LNCAP (cell line): Measurements from ENCODE around the gene LEUTX.

Experiments used
- CTCF ChIP-seq: fragments of 450-650 bp; IDR thresholded peaks from 2 replicates; pipeline ENCODE4 v1.5.1; 2017; ENCODE audit warnings: mild to moderate bottlenecking

LEUTX gene

GRCh38 chr19:39778763-39779162, at the start of gene LEUTX:
TSS of gene LEUTX (plus strand) at chr19:39778854. CDS start at chr19:39778921, 67 bp downstream.
- TF ChIP-seq CTCF, result no peak

GRCh38 chr19:39729594-39729993, 49.1 kb upstream of the LEUTX start:
- TF ChIP-seq CTCF, result no peak

- no peak for TF ChIP-seq CTCF
Observed at GRCh38 chr19:39731685-39732084, 47.0 kb upstream of the LEUTX start.

- no peak for TF ChIP-seq CTCF
Observed at GRCh38 chr19:39733841-39734240, 44.8 kb upstream of the LEUTX start.

- TF ChIP-seq CTCF, result no peak
Observed at GRCh38 chr19:39735688-39736087, 43.0 kb upstream of the LEUTX start.

- TF ChIP-seq CTCF, result no peak
Observed at GRCh38 chr19:39736088-39736487, 42.6 kb upstream of the LEUTX start.

GRCh38 chr19:39737351-39737750, 41.3 kb upstream of the LEUTX start:
- no peak for TF ChIP-seq CTCF

- TF ChIP-seq CTCF, result no peak
Observed at GRCh38 chr19:39737891-39738290, 40.8 kb upstream of the LEUTX start, which contains the start of gene CLC. TSS of gene CLC (minus strand) at chr19:39738029. CDS start at chr19:39737952, 77 bp downstream.
